IPS DF 19.7 (cell line): ENCODE data around the gene SV2C.
A peak's percentile ranks its signal among the peaks of the same experiment; 100 is the strongest.

Experiments
- DNase-seq: peaks from one replicate; pipeline ENCODE4 v3.0.0-alpha.2; 2013; ENCODE audit warnings: low read depth, low spot score

The SV2C gene

GRCh38 chr5:76099286-76099702 lies 16.1 kb downstream of the SV2C start:
- no peak for DNase-seq

GRCh38 chr5:76099756-76100155 lies 16.6 kb downstream of the SV2C start:
- DNase-seq, result no peak

DNA sequence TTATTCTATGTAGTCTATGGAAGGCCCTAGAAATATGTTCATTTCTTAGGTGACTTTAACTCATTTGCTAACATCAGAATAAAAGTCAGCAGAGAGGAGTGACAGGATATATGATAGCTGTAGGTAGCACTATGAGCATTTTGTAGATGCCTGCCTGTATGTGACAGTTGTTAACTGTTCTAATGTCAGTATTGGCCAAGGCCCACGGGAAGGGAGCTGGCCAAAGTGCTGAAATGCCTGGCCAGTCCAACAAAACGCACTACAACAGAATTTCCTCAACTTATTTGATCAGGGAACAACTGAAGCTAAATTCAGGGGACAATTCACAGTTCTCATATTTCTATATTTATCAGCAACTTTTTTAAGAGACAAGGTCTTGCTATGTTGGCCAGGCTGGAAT lies 20.8 kb downstream of the SV2C start:
- DNase-seq, result no peak

DNA sequence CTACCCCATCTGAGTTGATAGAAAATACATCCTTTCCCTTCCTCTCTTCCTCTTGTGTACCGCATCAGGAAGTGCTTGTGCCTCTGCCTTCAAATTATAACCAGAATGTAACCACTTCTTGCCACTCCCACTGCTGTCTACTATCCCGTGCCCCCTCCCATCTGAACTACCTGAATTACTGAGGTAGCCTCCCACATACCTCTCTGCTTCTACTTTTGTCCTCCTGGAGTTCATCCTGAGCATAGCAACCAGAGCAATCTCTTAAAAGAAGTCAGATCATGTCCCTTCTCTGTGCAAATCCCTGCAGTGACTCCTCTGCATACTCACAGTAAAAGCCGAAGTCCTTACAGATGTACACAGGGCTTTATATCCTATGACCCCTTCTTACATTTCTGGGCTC lies 23.0 kb downstream of the SV2C start:
- DNase-seq, result no peak

DNA sequence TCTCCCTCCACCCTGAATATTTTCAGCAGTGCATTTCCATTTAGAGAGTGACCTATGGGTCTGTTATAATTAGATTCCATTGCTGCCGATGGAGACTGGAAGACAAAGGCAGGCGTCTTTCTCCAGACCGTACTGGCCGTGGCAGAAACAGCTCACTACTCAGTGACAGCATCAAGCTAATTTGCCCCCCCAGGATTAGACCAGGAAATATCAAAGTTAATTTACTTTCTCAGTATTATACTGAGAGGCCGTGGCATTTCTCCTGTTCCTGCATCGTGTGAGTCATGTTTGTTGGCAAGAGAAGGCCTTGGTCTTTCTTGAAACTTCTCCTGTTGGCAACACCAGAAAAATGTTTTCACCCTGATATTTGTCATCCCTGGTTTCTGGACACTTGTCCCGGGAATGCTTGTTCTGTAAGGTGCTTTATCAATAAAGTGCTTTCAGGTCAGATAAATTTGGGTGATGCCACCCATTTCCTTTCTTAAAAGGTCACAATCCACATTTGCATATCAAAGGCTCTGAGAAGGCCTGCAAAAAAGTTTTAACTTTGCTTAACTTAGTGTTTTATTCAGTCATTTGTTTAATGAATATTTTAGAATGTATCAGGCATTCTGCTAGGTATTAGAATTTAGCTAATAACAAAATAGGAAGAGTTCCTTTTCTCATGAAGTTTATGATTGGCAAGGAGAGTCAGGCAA lies 28.4 kb downstream of the SV2C start:
- no peak for DNase-seq

DNA sequence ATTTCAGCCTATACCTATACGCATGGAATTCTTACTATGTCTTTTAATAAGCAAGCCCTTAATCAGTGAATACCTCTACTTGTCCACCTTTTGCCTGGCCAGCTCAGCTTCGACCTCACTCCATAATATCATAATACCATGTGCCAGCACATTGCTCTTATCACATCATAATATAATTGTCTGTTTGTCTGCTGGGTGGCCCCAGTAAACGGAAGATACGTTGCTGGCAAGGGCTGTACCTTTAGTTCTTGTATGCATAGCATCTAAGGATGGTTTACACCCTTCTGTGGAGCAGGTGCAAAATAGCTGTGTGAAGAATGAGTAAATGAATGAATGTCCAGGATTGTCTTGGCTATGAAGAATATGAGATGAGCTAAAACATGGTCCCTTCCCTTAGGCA lies 29.9 kb downstream of the SV2C start:
- DNase-seq, result no peak

DNA sequence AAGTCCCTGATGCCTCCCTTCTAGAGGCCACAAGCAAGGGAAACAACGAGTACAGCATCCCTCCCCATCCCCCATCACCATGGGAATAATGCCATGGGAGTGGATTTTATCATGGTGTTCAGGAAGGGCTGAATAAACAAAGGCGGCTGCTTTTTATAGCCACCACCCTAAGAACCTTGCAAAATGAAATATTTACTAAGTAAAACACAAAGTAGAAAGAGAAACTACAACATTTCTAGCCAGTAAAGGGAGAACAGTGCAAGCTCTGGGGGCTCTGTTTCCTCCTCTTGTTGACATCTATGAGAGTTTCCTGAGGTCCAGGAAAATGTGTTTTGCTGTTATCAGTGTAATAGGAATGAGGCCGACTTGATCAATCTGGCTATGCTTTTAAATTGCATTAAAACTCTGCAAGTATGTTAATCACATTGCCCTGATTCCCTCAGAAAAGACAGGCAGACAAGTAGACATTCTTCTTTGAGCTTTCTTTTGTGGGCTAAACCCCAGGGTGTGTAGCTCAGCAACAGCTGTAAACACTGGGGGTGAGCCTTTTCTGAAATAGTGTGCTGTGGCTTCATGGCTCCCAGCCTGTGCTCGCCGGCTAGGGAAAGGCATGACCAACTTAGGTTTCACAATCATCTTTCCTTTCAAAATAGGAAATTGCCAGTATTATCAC lies 31.1 kb downstream of the SV2C start:
- DNase-seq, result no peak

DNA sequence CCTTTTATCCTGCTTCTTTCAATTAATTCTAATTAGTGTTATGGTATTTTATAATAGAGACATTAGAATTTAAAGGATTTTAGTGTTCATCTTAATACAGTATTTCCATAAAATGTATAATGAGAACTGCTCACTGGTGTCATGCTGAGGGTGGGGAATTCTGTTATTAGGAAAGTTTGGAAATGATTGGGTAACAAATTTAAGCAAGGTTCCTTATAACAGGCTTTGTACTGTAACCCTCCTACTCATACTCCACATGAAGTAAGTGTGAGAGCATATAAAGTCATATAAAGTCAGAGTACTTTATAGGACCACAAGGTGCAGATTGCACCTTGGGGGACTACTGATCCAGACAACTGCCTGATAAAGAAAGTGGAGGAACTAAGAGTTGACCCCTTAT lies 42.2 kb downstream of the SV2C start:
- DNase-seq, result no peak

DNA sequence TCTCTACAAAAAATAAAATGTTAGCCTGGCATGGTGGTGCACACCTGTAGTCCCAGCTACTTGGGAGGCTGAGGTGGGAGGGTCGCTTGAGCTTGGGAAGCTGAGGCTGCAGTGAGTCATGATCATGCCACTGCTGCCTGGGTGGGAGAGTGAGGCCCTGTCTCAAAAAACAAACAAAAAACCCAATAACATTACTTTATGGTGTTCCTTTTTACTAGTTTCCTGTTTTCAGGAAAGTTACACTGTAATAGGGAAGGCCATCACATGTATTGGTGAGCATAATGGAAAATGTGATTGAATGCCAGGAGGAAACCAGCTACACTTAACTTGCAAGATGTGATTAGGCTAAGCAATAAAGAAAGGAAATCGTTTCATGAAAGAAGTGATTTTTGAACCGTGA lies 42.7 kb downstream of the SV2C start:
- DNase-seq, result no peak

DNA sequence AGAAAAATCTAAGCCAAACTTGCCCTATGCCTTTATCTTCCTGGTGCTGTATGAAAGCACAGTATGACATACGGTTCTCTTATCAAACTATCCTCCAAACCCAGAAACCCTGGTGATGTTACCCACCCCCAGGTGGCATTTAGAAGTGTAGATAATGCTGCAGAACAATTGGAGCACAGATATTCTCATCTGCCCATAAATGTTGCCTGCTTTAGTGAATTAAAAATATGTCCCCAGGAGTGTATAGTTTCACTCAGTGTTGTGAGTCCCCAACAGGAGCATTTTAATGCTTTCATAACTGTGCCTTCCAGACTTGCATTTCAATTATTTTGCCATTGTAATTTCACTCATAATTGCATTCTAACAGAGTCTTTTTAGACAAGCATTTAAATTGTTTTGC lies 50.8 kb downstream of the SV2C start:
- no peak for DNase-seq

DNA sequence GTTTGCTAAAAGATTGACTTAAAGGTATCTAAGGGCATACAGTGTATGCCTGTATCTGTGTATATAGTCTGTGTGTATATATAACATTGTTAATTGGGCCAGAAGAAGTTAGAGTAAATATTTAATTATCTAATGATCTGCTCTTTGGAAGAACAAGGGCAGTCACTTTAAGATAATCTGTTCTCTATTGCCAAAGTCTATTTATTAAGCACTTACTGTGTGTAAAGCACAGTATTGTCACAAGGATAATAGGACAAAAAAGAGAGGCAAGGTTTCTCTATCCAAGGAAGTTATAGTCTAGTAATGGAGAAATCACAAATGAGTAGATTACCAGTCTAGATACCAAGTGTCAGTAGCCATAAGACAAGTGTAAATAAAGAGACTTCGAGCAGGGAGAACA lies 51.5 kb downstream of the SV2C start:
- DNase-seq, result no peak

DNA sequence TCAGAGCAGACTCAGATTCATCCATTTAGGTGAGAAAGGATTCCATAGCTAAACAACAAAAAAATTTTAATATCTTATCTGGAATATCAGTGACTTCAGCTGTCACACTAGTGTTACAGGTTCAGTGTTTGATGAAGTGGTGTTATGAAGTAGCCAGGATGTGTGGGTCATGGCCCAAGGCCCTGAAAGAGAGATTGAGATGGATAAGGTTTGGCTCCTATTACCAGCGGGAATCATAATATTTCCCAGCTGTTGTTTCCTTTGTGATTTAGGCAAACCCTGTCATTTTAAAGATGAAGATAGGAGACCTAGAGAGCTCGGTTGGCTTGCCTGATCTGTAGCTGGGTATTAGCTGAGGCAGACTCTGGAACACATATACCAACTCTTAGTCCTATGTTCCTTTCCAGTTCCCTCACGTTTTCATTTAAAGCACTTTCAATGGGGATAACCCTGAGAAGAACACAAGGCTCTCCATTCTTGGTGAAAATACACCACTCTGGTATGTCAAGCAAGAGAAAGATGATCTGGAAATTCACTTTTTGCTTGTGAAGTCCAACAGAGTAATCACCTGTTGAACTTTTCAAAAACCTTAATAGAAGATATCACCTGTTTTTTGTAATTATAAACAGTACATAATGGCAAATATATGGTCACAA lies 54.8 kb downstream of the SV2C start:
- no peak for DNase-seq

DNA sequence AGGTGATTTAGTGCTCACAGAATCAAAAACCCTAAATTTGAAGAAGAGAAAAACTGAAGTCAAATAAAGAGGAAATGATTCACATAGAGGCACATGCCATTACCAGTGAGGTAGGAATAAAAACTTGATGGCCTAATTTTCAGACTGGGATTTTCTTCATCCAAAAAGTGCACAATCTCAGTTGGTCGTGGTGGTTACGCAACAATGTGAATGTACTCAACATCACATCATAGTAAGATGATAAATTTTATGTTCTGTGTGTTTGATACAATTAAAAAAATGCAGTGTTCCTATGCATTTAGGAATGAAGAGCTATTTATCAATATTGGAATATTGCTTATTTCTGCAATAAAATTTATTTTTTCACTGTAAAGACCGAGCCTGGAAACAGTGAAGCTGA lies 60.7 kb downstream of the SV2C start:
- no peak for DNase-seq

DNA sequence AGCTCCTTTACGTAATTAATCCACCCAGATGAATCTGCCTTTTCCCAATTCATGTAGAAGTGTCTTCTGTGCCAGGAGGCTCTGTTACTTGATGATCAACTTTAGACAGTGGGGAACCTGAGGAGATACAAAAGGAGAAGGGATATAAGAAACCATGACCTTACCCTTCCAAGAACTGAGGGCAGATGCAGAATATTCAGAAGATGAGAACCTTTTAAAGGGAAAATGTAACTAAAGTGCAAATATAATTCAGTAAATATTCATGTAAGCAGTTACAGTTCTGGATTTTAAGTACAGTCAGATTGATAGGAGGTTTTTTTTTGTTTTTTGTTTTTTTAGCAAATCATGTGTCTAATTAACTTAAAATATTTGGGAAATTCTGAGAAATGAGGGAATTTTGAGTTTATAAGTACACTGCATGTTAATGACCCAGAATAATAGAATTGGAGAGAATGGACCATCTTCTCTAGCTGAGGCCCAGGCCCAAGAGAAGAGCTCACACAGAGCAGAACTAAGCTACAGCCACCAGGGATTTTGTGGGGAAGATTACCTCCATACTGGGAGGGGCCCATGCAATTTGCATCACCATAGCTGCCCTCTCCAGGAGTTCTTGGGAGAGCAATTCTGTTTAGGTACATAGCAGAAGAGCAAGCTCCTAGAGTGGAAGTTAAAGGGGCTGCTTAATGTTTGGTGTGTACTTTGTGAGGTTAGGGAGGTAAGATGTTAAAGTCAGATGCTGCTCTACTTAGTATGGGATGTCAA lies 61.5 kb downstream of the SV2C start:
- peak; percentile 40 for DNase-seq

DNA sequence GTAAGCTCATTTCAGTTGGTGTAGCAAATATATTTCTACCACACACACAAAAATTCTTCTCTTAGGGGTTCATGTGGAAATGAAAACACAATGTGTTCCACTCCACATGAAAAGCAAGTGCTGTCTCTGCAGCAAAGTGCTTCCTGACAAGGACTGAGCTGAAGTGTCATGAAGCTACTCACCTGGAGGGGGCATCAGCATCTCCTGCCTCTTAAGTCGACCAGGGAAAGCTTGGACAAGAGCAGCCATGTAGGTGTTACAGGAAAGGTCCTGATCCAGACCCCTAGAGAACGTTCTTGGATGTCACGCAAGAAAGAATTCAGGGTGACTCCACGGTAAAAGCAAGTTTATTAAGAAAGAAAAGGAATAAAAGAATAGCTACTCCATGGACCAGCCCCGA lies 62.8 kb downstream of the SV2C start:
- DNase-seq, result peak; percentile 40

DNA sequence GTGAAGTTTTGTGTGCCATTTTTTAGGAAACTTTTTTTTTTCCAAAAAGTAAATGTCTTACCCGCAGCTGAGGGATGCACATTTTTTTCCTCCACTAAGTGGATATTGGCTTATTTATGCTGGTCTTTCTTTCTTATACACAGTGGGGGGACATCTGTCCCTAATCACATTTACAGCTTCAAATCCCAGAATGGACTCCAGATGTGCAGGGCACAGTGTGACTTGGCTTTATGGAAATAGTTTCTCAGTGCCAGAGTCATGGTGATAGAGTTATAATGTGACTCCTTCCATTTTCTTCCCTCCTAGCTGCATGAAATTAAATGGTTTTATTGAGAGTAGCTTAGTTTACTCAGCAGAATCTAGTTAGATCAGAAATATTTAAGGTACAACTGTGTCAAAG lies 66.5 kb downstream of the SV2C start:
- DNase-seq, result no peak

DNA sequence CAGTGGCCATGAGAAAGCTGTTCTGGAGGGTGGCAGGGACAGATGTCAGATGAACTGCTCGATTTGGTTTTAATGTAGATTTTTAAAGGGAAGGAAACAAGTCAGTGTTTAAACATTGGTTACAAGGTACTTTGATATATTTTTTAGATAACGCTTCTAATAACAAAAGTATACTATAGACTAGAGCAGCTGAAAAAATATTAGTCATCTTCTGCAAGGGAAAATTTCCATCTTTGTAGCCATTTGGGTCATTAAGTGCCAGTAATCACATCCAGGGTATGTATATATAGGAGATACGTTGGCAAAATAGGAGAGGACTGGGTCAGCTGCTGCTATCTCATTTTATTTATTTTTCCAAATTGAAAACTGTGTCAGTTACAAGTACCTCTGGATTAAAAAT lies 69.0 kb downstream of the SV2C start:
- no peak for DNase-seq

DNA sequence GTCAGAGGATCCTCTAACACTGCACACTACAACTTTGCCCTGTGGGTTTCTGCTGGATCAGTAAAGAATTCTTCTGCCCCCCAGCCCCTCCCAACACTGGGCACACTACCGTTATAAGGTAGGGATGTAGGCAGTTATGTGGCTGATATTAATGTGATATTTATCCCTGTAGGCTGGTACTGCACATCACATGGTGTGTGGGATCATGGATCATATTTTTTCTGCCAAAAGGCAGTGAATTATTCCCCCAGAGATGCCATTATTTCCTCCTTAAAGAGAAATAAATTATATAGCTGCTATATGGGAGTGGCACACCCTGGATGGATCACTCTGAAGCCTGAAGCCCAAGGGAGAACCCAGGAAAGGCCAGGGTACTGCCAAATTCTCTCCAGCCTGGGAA lies 69.5 kb downstream of the SV2C start:
- DNase-seq, result no peak

DNA sequence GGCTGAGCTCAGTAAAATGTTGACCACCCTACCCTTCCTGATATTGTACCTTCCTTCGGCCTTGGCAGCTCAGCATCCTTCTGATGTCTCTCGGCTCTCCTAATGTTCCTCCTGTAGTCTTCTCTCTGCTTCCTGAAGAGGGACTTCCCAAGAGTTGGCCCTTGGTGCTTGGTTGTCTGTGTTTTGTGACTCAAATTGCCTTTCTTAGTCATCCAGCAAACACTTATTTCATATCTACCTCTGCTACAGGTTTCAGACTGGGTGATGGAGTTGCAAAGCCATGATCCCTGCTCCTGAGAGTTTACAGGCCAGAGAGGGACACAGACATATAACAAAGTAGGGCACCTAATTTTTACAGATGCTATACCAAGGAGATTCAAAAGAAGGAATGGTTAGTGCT lies 70.1 kb downstream of the SV2C start:
- no peak for DNase-seq

DNA sequence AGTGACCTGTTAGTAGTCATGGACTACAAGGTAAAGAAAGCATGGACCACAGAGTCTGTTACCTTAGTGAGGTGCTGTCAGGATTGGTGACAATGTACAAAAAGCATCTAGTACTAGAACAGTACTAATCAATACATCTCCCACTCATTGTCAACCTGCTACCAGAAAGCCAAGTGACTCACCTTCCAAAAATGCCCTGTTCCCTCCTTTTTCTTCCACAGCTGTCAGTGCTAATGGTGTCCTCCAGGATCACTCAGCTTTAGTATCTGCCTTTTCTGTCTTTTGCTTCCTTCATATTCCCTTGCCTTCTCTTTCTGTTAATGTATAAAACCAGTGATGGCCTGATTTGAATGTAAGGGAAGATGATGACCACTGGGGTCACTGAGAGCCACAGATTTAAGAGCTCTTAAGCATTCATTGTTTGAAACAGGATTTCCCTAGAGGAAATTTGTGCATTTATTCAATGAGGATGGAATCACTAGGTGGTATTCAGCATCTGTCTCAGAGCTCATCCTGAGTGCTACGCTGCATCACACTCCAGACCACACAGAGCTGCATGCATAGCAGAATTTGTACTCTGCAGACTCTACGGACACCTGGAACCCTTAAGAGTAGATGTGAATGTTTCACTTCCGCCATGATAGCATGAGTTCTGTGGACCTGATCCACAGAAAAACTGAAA lies 71.0 kb downstream of the SV2C start:
- no peak for DNase-seq

GRCh38 chr5:76155536-76155935 lies 72.4 kb downstream of the SV2C start:
- no peak for DNase-seq

DNA sequence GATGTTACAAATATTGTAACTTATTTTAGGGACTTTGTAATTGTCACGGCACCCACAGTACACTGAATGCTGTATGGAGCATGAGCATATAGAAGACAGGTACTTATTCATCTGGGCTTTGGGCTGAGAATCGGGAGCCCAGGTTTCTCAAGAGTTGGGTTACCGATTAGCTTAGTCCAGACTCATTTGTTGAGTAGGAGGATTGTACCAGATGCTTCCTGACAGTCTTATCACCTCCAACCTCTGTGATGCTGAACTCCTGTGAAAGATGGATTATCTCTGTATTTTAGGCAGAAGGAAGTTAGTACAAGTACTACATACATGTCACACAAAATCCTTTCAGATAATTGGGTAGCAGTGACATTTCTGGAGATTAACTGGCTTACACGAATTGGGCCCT lies 79.2 kb downstream of the SV2C start:
- DNase-seq, result no peak
